NCI-H2227 (cell line): ENCODE results near the gene RNF213.

ENCODE experiments used
- DNase-seq: peaks from one replicate; lab custom pipeline; 2025; ENCODE audit not compliant: unreplicated experiment; lab: John Stamatoyannopoulos, UW

Gene RNF213

DNA sequence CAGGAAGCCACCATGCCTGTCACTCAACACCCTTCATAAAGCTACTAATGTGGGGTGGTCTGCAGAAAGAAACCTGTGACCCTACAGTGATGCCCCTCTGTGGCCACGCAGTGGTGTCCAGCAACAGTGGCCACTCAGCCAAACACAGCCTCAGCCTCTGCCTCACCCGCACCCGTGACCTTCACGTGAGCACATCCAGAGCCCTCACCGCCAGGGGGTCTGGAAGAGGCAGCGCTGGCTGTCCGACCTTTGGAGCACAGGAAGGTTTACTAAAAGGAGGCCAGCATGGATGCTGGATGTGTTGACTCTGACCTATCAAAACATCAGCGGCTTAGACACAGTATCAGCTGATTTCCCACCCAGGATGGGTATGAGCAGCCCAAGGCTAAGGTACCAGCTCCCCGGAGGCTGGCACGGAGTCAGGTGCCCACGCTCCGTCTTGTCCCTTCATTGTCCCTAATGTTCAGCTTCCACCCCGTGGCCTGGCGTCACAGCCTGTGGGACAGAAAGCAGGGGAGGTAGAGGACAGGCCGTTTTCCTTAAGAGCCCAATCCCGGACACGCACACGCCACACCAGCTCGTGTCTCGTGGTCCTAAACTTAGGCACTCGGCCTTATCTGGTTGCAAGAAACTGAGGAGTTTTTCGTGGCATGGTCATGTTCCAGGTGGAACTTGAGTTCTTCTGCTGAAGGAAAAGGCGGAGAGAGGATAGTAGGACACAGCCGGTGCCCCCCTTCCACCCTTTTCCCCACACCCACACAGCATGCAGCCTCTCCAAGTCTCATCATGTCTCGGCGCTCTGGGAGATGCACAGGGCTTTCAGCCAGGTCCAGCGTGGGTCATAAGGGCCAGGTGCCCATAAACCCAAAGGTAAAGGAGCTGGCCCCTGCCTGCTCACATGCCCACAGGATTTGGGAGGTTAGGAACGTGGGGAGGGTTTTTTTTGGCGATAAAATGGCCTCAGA lies 104.6 kb downstream of the RNF213 start:
- DNase-seq = no peak

DNA sequence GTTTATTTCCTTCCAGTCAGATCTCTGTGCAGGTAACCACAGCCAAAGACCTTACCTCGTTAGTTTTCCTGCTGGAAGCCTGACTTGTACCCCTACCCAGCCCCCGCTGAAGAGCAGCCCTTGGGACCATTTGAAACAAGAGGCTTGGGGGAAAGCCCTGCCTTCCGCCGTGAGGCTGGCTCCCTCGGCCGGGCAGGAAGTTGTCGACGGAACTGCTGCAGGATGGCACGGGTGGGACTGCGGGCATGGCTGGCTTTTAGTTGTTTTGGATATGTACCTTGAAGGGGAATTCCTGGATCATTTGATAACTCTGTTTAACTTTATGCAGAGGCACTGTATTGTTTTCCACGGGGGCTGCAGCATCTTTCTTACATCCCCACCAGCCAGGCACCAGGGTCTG lies 105.3 kb downstream of the RNF213 start:
- DNase-seq = no peak

DNA sequence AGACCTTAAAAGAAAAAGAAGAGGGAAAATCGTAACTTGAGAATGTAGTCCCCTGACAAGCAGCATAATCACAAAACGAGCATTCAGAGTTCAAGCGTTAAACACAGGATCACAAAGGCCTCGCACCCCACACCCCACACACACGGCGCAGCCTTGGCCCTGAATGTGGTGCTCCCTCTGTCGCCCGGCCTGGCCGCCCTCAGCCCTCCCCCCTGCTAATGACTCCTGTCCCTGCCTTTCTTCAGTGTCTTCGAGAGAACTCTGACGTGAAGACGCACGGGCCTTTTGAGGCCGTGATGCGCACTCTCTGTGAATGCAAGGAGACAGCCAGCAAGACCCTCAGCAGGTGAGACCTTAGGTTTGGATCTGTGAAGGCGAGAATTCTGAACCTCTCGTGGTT lies 106.9 kb downstream of the RNF213 start:
- DNase-seq = no peak

DNA sequence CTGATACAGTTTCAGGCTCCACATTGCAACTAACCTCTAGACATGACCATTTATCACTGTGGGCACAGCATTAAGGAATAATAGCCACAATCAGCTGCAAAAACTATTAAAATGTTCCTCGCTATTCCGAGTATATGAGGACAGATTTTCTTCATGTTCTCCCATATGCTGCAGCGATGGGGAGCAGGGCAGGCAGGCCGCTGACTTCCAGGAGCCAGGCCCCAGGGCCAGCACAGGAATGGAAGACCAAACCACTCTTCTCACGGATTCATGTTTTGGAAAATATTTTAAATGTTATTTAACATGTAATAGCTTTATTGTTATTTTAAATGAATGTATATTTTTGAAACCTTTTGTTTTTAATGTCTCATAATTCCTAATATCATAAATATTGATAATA lies 110.5 kb downstream of the RNF213 start:
- DNase-seq = no peak

DNA sequence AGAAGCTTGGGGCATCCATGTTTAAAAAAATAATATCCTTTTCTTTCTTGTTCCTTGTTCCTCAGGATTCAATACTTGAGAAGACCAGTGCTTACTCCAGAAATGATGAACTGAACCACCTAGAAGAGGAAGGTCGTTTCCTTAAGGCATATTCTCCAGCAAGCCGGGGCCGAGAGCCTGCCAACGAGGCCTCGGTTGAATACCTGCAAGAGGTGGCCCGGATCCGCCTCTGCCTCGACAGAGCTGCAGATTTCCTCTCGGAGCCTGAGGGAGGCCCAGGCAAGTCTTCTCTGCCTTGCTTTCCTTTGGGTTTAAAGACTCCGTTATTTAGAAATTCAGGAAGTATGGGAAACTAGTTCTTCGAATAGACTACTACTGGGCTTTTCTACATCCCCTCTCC lies 111.8 kb downstream of the RNF213 start:
- no peak for DNase-seq

DNA sequence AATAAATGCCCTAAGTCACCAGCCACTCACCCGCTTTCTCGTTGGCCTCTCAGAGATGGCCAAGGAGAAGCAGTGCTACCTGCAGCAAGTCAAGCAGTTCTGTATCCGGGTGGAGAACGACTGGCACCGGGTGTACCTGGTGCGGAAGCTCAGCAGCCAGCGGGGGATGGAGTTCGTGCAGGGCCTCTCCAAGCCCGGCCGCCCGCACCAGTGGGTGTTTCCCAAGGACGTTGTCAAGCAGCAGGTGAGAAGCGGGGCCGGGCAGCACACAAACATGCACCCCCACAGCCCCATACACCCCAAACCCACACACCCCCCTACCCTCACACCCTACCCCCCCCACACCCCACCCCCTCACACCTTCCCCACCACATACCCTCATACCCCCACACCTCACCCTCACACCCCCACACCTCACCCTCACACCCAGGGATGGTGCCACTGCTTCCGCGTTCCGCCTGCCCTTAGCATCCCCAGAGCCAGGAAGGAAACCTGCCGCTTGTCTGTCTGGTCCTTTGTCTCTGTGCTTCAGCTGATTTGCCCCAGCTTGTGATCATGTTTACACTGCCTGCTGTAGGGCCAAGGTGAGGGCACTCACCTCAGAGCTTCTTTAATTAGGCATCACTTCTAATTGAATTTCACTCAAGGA lies 112.4 kb downstream of the RNF213 start:
- DNase-seq = no peak

DNA sequence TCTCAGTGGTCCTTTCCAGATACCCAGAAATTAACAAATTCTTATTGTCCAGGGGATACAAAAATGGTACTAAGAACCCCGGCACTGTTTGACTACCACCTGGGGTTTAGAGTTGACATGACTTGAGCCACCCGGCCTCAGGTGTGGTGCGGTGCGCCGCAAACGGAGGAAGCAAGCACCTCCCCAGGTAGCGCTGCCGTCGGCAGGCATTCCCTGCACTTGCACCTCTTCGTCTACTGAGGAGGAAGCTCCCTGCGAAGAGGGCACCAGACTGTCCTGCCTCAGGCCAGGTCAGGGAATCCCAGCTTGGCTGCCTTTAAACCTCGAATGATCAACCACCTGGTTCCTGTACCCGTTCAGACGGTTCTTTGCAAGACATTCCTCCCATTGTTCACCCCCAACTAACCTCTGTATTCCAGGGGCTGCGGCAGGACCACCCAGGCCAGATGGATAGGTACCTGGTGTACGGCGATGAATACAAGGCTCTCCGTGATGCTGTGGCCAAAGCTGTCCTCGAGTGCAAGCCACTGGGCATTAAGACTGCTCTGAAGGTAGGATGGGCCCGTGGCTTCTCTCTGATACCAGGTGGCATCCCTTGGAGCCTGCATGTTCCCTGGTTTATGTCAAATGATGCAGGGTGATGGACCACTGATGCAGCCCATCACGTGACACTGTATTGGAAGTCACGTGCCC lies 113.5 kb downstream of the RNF213 start:
- DNase-seq = no peak

DNA sequence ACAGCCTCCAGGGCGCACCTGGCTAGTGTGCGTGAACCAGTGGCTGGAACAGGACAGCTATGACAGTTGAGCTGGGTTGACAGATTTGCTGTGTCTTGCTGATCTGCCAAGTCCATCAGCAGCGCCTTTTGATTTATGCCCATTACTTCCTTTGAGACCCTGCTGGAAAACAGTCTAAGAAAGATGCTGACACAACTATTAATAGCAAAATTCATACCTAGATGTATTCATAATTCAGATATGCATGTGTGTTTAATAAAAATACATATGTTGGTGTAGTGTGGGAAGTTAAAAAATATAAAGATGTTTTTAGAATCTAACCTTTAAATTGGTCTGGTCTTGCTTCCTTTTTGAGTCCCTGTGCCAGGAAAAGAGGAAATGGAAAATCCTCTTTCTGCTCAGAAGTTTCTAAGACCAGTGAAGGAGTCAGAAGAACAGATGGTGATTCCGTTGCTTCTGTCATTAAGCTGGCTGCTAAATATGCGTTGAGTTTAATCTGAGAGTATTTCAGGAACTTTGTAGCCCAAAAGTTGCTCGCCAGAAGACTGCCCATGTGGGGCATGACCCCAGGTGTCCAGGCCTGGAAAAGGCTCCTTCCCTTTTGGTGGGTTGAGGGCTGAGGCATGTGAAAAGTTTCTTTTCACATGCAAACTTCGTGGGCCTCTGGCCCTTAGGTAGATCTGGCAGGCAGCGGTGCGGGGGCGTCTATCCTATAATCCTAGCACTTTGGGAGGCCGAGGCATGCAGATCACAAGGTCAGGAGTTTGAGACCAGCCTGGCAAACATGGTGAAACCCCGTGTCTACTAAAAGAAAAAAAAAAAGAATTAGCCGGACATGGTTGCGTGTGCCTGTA lies 114.3 kb downstream of the RNF213 start:
- DNase-seq = no peak

DNA sequence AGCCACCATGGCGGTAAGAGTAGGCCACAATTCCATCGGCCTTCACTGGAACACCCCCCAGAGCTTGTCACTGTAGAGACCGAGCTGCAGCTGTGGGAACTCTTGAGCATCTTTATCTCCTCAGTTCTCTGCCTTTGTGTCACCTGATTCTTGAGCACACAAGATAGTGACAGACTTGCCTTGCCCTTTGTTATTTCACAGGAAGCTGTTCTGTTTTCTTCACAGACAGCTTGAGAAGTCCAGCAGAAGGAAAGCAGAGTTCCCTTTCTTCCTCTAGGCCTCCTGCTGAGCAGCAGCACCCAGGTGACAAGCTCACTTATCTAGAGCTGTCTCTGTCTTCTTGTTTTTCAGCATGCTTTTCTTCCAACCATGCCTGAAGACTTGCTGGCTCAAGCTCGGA lies 115.9 kb downstream of the RNF213 start:
- no peak for DNase-seq

DNA sequence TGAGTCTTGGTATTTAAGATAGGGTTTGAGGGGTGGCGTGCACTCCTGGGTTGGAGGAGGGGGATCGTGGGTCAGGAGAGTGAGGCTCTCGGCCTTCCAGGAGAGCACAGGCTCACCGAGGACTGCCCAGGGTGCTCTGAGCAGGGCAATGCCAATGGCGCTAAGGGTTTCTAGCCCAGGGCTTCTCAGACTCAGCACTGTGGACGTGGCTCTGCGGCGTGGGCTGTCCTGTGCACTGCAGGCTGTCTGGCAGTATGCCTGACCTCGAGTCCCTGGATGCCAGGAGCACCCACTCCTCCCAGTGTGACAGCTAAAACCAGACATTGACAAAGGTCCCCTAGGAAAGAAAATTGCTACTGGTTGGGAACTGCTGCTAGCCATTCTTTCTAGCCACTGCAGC lies 117.1 kb downstream of the RNF213 start:
- DNase-seq = no peak

DNA sequence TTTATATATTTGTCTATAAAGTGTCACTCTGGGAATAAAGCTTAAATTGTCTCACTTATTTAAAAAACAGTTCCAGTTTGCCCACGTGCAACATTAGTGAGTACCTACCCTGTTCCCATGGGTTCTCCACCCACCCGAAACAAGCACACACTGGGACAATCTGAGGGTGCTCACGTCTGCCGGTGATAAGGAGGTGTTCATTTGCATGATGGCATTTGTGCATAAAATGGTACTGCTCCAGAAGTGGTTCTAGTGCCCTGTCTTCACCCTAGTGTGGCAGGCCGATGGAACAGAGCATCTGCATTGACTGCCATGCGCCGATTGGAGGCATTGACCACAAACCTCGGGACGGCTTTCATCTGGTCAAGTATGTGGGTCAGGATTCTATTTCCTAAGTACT lies 118.7 kb downstream of the RNF213 start:
- no peak for DNase-seq

DNA sequence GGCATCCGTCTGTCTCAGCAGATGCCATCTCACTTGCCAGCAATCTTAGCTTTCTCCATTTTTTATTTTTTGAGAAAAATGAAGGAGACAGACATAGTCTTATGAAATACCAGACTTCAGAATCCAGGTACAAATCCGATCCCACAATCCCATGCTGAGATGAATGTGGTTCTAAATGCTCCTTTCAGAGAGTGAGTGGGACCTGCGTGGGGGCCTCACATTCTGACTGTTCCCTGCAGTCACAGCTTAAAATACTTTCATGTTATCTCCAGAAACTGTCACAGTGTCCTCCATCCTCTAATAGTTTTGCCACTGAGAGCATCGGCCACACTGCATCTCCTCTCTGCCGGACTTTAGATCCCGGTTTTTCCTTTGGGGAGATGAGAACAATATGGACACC lies 119.4 kb downstream of the RNF213 start:
- DNase-seq = no peak

DNA sequence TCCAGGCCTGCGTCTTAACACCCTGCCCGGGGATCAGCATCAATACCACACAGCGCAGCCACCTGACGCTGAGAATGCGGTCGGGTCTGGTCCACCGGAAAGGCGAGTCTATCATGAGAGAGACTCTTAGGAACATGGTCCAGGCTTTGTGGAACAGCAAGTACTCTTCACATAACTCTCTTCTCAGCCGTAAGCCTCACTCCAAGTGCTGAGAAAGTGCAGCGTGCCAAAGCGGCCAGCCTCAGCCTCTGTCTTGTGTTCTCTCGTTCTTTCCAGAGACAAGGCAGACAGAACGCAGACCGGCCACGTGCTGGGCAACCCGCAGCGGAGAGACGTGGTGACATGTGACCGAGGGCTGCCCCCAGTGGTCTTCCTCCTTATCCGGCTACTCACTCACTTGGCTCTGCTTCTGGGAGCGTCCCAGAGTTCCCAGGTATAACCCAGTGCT lies 119.9 kb downstream of the RNF213 start:
- no peak for DNase-seq

DNA sequence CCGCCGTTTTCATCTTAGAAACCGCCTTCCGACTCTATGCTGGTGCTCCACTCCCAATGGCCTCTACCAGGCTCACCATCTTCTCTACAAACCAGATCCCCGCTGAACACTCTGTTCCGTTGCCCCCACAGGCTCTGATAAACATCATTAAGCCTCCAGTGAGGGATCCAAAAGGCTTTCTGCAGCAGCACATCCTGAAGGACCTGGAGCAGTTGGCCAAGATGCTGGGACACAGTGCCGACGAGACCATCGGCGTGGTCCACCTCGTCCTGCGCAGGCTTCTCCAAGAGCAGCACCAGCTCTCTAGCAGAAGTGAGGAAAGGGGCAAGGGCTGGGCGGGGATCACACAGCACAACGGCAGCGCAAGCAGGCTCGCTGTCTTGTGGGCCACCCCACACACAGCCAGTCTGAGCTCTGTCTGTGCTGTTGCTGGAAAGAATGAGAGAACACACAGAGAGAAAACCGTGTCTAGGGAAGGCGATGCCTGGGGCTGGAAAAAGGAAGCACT lies 120.8 kb downstream of the RNF213 start:
- no peak for DNase-seq

DNA sequence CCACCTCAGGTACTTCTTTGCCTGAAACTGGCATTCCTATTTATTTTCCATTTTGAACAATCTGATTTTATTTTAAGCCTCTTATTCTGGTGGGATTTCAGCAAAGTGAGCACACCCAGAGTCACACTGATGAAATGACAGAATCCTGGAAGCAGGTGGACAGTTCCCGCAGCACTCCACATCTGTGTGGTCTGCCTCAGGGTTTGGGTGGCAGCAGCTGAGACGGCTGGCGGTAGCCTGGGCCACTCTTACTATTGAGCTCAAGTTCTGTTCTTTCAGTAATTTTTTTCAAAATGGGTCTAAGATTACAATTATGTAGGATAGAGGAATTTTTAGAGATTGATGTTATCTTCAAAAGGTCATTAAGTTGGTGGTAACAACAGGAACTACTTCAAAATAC lies 121.8 kb downstream of the RNF213 start:
- no peak for DNase-seq

DNA sequence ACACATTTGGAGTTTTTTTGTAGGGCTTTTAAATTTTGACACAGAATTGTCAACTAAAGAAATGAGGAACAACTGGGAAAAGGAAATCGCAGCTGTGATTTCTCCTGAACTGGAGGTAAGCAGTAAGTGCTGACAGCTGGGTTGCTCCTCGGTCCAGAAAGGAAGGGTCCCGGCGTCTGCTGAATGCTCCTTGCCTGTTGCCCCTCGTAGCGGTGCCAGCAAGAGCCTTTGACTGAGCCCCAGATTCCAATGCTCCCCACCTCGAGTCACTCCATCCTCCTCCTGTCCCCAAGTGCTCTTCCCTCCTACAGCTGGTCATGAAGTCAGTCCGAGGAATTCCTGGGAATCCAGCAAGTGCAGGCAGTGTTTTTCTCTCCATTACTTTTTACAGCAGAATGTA lies 122.3 kb downstream of the RNF213 start:
- DNase-seq = no peak

DNA sequence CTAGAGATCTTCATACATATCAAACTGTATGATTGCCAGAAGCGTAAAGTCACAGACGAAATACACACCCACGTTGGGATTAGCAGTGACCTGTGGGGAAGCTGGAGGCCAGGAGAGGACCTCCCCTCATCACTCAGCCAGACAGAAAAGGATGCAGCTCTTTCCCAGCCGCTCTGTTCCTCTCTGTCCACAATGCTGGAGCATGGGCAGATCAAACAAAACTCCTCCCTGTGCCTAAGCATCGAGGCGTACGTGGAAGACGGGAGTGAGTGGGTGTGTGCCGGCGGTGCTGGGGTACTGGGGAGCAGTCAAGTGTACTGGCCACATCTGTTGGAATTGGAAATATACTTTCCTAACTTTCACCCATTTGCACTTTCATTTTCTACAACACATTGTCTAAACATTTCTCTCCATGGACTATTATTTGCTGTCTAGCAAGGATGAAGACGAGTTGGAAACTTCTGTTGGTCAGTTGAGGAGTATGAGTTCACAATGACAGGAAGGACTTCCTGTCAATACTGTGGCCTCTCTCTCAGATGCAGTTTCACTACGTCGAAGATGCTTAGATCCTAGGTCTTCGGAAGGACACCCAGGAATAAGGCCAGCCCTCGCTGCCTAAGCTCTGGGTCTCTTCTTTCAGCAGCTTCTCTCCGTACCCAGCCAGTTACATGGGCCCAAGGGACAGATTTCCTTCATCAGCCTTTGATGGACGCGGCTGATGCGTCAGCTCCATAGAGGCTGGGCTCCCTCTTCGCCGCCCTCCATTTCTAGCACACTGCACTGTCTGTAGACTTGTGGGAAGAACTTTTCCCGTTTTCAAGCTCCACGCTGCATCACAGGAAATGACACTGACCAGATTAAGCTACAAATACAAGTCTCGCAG lies 123.7 kb downstream of the RNF213 start:
- no peak for DNase-seq

DNA sequence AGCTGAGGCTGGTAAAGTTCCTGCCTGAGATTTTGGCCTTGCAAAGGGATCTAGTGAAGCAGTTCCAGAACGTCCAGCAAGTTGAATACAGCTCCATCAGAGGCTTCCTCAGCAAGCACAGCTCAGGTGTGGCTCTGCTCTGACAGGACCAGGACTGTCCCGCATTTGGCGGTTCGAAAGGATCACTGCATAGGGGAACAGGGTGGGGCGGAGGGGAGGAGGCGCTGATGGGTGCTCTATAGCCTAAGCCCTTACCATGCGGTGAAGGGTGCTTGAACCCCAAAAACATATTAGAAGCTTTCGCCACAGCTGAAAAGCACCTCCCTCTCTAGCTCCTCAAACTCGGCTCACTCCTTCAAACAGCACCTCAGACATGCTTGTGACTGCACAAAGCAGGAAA lies 124.4 kb downstream of the RNF213 start:
- DNase-seq = no peak

DNA sequence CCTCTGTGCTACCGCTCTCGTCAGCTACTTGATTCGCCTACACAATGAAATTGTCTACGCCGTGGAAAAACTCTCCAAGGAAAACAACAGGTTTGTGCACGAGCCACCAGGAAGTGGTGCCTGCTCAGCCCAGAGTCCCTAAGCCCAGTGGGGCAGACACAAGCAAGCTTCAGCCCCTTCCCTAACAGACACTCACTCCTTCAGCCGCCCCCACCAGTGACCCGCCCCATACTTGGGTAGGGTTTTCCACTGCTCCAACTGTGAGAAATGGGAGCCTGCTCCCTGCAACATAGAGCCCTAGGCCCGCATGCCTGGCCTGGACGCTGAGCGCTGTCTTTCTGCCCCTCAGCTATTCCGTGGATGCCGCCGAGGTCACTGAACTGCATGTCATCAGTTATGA lies 125.7 kb downstream of the RNF213 start:
- DNase-seq = no peak

DNA sequence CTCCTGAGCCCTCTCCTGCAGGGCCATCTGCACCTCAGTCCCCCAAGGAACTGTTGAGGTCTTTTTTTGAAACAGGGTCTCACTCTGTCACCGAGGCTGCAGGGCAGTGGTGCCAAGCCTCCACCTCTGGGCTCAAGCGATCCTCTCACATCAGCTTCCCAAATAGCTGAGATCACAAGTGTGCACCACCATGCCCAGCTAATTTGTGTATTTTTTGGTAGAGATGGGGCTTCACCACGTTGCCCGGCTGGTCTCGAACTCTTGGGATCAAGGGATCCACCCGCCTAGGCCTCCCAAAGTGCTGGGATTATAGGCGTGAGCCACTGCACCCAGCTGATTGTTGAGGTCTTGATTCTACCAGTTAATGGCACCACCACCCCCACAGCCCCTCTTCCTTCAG lies 126.4 kb downstream of the RNF213 start:
- DNase-seq = no peak
